Left kidney (tissue), 2 donors: ENCODE measurements around the gene MAST2. TPM values are rescaled to one million over a fixed set of nuclear protein-coding genes. Genes with fewer than 3 reads are reported as not detected.
"Not testable (repeated sequence)": the region's sequence is repeated elsewhere in the genome, so short reads cannot be mapped to it uniquely, and the experiment has no call there.

Source experiments
- DNase-seq: peaks from one replicate; pipeline ENCODE4 v3.0.0-alpha.2; 2013
- polyA plus RNA-seq: library from polyadenylated mRNA; unstranded; fragments of 120-200 nt; gene quantifications from one replicate; pipeline ENCODE4 v1.2.1, GENCODE V29; 2013; ENCODE audit not compliant: insufficient read length

MAST2 gene
- polyA plus RNA-seq, 1 donor: 41.3 TPM

GRCh38 chr1:45857101-45857700 is 53.8 kb downstream of the MAST2 start:
- DNase-seq: no peak

- not testable (repeated sequence) for DNase-seq
These were observed 54.5 kb downstream of the MAST2 start for GRCh38 chr1:45857755-45858492.

- DNase-seq: no peak
These were observed 55.8 kb downstream of the MAST2 start for GRCh38 chr1:45859221-45859620.

- DNase-seq: no peak
These were observed 58.6 kb downstream of the MAST2 start for GRCh38 chr1:45862008-45862407.

DNA sequence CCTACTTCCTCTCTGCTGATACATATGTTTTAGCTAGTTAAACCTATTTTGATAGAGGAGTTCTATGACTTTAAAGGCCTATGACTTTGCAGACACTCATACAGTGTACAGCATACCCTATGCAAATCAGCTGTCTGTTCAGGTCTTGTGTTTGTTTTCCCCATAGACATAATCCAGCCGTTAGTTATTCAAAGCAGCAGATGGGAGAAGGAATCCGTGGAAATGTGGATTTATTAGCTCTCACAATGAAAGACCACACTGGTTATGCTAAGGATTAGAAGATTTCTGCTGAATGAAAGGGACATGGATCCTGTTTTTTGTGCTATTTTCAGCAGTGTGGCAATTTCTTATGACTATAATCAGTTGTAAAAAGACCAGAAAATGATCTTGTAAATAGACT is 59.8 kb downstream of the MAST2 start:
- peak; percentile 35 for DNase-seq

GRCh38 chr1:45864167-45865106 is 61.0 kb downstream of the MAST2 start:
- no peak for DNase-seq

DNA sequence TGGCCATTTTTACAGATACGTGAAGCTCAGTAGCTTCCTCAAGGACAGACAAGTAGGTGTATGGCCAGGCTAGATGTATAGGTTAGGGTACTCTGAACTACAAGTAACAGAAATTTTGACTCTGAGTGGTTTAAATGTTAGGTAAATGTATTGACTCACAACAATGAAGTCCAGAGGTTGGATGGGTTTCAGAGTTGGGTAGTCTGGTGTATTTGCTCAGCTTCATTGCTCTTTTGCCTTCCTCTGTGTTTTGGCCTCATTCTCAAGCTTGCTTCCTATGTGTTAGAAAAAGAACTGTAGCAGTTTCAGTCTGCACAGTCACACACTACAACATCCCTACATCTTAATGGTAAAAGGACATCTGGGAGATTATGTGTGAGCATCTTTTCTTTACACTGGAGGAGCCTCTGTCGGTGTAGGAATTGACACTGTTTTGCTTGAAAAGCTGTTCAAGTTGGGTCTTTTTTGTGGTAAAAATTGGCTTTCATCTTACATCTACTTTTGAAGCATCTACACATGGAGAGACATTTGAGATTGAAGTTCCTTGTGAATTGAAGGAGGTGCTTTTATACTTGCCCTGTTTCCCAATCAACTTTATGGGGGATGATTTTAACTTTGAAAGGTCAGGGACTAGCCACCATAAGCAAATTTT is 64.4 kb downstream of the MAST2 start:
- no peak for DNase-seq

- DNase-seq: no peak
These were observed 65.4 kb downstream of the MAST2 start for GRCh38 chr1:45868861-45869260.

DNA sequence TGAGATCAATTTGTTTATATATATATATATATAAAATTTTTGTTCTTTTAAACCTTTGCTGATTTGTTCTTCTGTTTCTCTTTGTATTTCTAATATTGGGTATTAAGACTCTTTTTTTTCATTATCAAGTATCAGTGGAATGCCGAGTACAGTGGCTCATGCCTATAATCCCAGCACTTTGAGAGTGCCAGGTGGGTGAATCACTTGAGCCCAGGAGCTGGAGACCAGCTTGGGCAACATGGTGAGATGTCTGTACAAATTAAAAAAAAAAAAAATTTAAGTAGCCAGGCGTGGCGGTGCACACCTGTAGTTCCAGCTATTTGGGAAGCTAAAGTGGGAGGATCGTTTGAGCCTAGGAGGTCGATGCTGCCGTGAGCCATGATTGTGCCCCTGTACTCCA is 67.1 kb downstream of the MAST2 start:
- DNase-seq: no peak

DNA sequence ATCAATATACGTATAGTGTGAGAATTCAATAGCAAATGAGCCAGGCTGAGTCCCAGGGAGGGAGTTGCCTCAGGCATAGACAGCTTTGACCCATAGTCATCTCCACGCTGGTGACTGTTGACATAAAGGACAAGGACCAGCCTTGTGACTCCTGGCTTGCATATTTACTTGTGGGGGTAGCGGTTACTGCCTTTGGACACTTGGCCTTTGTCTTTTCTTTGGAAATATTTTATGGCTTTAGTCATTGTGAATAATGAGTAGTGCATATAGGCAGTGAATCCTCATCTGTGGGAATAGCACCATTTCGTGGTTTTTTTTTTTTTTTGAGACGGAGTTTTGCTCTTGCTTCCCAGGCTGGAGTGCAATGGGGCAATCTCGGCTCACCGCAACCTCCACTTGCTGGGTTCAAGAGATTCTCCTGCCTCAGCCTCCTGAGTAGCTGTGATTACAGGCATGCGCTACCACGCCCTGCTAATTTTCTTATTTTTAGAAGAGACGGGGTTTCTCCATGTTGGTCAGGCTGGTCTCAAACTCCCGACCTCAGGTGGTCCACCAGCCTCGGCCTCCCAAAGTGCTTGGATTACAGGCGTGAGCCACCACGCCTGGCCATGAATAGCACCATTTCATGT is 68.9 kb downstream of the MAST2 start:
- DNase-seq: not testable (repeated sequence)

GRCh38 chr1:45876000-45876617 is 72.7 kb downstream of the MAST2 start:
- DNase-seq: no peak

DNA sequence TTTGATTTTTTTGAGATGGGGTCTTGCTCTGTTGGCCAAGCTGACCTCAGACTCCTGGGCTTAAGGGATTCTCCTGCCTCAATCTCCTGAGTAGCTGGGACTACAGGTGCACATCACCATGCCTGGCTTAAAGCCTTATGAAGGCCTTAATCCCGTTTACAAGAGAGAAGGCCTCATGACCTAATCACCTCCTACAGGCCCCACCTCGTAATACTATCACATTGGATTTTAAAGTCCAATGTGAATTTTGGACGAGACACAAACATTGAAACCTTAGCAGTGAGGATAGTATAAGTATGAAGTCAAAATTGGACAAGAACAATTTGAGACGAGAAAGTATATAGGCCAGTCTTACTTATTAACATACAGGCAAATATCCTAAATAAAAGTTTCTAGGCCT is 73.9 kb downstream of the MAST2 start:
- no peak for DNase-seq

DNA sequence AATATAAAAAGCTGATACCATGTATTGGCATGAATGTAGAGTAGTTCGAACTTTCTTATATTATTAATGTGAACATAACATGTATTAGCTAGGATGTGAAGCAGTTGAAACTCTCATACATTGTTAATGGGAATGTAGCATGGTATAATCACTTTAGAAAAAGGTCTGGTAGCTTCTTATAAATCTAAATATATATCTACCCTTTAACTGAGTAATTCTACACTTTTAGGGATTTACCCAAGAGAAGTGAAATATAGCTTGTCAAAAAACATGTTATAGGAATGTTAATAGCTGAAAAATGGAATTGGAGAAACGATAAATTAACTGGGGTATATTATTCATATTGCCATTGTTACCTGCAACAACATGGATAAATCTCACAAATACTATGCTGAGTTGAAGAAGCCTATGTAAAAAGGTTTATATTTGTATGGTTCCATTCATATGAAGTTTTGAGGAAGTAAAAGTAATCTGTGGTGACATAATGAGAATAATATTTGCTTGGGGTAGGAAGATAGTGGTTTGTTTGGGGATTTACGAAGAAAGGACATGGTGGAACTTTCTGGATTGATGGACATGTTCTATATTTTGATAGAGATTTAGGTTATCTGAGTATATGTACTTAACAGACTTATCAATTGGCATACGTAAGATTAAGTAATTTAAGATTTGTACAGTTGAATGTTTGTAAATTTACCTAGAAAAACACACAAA is 76.6 kb downstream of the MAST2 start:
- DNase-seq: no peak

GRCh38 chr1:45880930-45881329 is 77.5 kb downstream of the MAST2 start:
- DNase-seq: no peak

GRCh38 chr1:45883658-45884057 is 80.2 kb downstream of the MAST2 start:
- no peak for DNase-seq

- DNase-seq: no peak
These were observed 81.3 kb downstream of the MAST2 start for GRCh38 chr1:45884700-45885099.

DNA sequence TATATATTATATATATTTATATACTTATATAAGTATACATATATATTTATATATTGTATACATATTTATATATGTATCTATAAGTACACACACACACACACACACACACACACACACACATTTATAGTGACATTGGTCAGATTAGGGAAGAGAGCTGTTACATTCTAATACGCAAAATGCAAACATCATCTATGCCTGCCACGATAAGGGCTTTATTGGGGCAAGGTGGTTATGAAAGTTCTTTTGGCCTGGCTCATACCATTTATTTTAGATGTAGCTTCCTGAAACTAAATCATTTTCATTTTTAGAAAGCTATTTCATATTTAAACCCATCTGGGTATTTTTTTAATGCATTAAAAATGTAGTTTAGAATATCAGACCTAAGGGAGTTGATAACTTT is 82.8 kb downstream of the MAST2 start:
- DNase-seq: no peak

- no peak for DNase-seq
These were observed 83.9 kb downstream of the MAST2 start for GRCh38 chr1:45887156-45887842.

GRCh38 chr1:45890078-45890477 is 86.7 kb downstream of the MAST2 start:
- no peak for DNase-seq

GRCh38 chr1:45891087-45891486 is 87.7 kb downstream of the MAST2 start:
- no peak for DNase-seq
